Measurements from ENCODE around the gene GPATCH1.

- TF ChIP-seq CTCF (IDR thresholded peaks at IDR 0.05; ENCODE audit: low read length) (no peak), EZH2 (IDR thresholded peaks at IDR 0.05; ENCODE audit: borderline replicate concordance, low read length) (no peak)
Observed at GRCh38 chr19:33071887-33072286, 9.1 kb upstream of the GPATCH1 start.
